Measurements from ENCODE around the gene SPATA46. TPM values are rescaled to one million over a fixed set of nuclear protein-coding genes. Genes with fewer than 3 reads are reported as not detected.

Gene SPATA46
- total and polyA plus RNA-seq, 2 of the 8 experiments (the other 6 are each of a cell fraction or from before 2014, with no cell fraction given): not detected

- Histone ChIP-seq H3K27ac (ENCODE audit: low read depth, low read length) (no peak overlapping the region), H2BK5ac (ENCODE audit: low read depth, low read length) (no peak overlapping the region), H4K5ac (ENCODE audit: insufficient read length, low read depth, low read length) (no peak overlapping the region), H3K18ac (ENCODE audit: extremely low read depth, low read length) (no peak overlapping the region), H2BK120ac (replicated peaks; ENCODE audit: low read depth, low read length) (no peak overlapping the region), H3K36me3 (ENCODE audit: control insufficient read depth in 2 of 4, insufficient read depth in 4 of 4, low read length in 3 of 4) (no peaks in the 10 kb centered on the region), H3K4ac (replicated peaks; ENCODE audit: insufficient read length, low read depth, low read length) (no peak overlapping the region), H3K56ac (replicated peaks; ENCODE audit: insufficient read length, low read depth, low read length) (no peak overlapping the region), H3K23me2 (ENCODE audit: low read depth, low read length) (no peaks in the 10 kb centered on the region), H3K4me3 (ENCODE audit: extremely low read depth in 1 of 4, insufficient read depth in 2 of 4, low read depth in 3 of 4, low read length in 4 of 4) (no peak overlapping the region), H3K9me3 (ENCODE audit: insufficient read depth in 2 of 2, low read depth in 1 of 2, low read length in 1 of 2) (no peaks in the 10 kb centered on the region), H3K4me2 (ENCODE audit: insufficient read depth in 1 of 2, low read depth in 2 of 2, low read length in 2 of 2) (no peak overlapping the region), H2BK20ac (ENCODE audit: low read length) (no peak overlapping the region), H4K91ac (replicated peaks; ENCODE audit: insufficient read length, low read length) (no peak overlapping the region), H3K14ac (ENCODE audit: insufficient read length) (no peak overlapping the region), H4K20me1 (replicated peaks in 1 of 2; ENCODE audit: control insufficient read depth in 1 of 2, insufficient read depth in 2 of 2, low read length in 2 of 2) (no peaks in the 10 kb centered on the region), H3K27me3 (replicated peaks in 1 of 4; ENCODE audit: control insufficient read depth in 3 of 4, extremely low read depth in 1 of 4, insufficient read depth in 3 of 4, low read length in 3 of 4) (no peaks in the 10 kb centered on the region), H3K4me1 (replicated peaks in 1 of 4; ENCODE audit: control insufficient read depth in 3 of 4, insufficient read depth in 4 of 4, low read length in 3 of 4) (peaks cover 0 to 8% (median 4%) of the 10 kb centered on the region in 4 experiments; a peak in 5 of 7 replicates), H3K9ac (replicated peaks in 1 of 4; ENCODE audit: extremely low read depth in 1 of 4, low read depth in 3 of 4, low read length in 3 of 4) (no peak overlapping the region), H3K79me2 (ENCODE audit: control insufficient read depth in 1 of 2, insufficient read depth in 2 of 2, low read length in 2 of 2) (no peaks in the 10 kb centered on the region), H2AK5ac (ENCODE audit: low read depth, low read length) (no peak overlapping the region), H3K79me1 (ENCODE audit: low read depth, low read length) (no peaks in the 10 kb centered on the region), H2AFZ (ENCODE audit: low read length) (no peak overlapping the region), H4K8ac (ENCODE audit: extremely low read depth, insufficient read depth, low read length) (no peak overlapping the region), H2BK12ac (ENCODE audit: low read depth, low read length) (no peak overlapping the region), H3K23ac (ENCODE audit: insufficient read length) (no peak overlapping the region), H2BK15ac (ENCODE audit: low read length) (no peak overlapping the region)
- FAIRE-seq (no peak), DNase-seq (ENCODE audit: low read depth in 1 of 2, low spot score in 2 of 2) (no peak)
- CTCF ChIA-PET (ENCODE audit: partially characterized antibody): interaction anchor here (0.9 to 1.8 kb wide), 4 partner anchors 12 to 295 kb away, joined by 3 to 7 read pairs (median 4); no protein-coding TSS in a partner anchor
- POLR2A ChIA-PET (ENCODE audit: partially characterized antibody): no interaction called here
- 86% methylated on average over 6 of the region's 6 CpGs; no CpG with 5 or more reads in 1 of the 2 experiments for WGBS, 2 experiments (ENCODE audit: extremely low coverage in 1 of 2, insufficient coverage in 1 of 2, insufficient read length in 1 of 2, insufficient replicate concordance in 2 of 2, low coverage in 1 of 2, low lambda C conversion rate in 2 of 2, missing lambda C conversion rate in 1 of 2)
- TF ChIP-seq KDM1A (IDR thresholded peaks at IDR 0.05; ENCODE audit: borderline replicate concordance, low read length) (no peak), TAF1 (IDR thresholded peaks at IDR 0.05; ENCODE audit: low read depth, low read length) (no peak), RNF2 (IDR thresholded peaks at IDR 0.05; ENCODE audit: borderline replicate concordance, low read depth, low read length, missing control alignments, poor library complexity, severe bottlenecking) (no peak), TAF7 (optimal IDR thresholded peaks at IDR 0.05; ENCODE audit: borderline replicate concordance, low read depth, low read length) (no peak), HDAC6 (IDR thresholded peaks at IDR 0.05; ENCODE audit: low read depth, low read length) (no peak), SP4 (IDR thresholded peaks at IDR 0.05; ENCODE audit: low read length) (no peak)
Observed at GRCh38 chr1:162351246-162351842, 25.3 kb downstream of the SPATA46 start.
